ENCODE results near the gene TRAF1.

DNA sequence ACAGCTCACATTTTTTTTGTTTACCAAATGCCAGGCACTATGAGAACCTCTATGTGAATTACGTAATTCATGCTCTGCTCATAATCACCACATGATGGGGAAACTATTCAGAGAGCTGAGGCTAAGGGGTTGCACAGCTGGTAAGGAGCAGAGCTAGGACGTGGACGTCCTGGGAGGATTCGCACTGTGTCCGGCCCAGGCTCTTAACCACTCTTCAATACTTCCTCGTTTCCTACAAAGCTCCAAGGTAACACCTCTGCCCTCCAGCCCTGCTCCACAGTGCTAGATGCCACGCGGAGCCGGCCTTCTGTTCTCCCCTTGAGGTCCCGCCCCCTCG lies 58.3 kb downstream of the TRAF1 start:
- TF ChIP-seq CTCF (IDR thresholded peaks at IDR 0.05) (no peak), POLR2A (IDR thresholded peaks at IDR 0.05) (no peak)
